ENCODE data around the gene EFCC1. TPM values are rescaled to one million over a fixed set of nuclear protein-coding genes. Genes with fewer than 3 reads are reported as not detected.

The EFCC1 gene
- total RNA-seq, 2 experiments from 2014 or later, result not detected

DNA sequence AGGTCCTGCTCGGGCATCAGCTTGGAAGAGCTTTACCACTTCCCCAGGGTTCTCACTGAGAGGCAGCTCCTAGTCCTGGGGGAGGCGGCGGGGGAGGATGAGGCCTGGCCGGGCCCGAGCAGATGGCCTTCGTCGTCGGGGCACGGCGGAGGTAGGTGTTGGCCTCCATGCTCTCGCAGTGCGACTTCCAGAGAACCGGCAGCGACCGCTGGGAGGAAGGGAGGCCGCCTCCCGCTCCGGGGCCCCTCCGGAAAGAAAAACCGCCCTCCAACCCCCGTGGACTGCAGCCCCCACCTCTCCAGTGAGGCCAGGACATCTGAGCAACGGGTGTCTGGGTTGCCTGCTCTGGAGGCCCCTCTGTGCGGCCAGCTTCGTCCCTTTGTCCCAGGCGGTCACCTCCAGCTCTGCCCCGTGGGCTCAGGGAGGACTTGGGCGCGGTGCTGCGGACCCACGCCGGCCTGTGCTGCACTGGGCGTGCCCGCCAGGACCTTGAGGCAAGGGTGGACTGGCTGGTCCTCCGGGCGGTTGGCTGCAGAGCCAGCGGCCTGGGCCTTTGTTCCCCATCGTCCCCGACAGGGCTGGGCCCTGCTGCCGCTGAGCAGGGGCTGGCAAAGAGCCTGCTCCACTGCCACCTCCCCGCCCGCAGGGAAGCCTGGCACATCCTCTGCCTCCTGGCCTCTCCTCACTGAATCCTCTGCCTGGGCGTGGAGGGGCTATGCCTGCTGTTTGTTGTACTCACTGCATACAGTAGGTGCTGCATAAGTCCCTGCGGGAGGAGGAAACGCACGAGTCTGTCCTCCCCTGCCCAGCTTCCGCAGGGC lies 45.8 kb downstream of the EFCC1 start:
- Histone ChIP-seq H3K79me2 (ENCODE audit: insufficient read depth, low read depth, low read length) (no peaks in the 10 kb centered on the region), H3K36me3 (ENCODE audit: insufficient read depth, low read length) (no peaks in the 10 kb centered on the region), H3K9me2 (ENCODE audit: insufficient read depth, low read length) (no peaks in the 10 kb centered on the region), H3K27ac (ENCODE audit: low read depth, low read length, poor library complexity, severe bottlenecking) (no peak overlapping the region), H3K4me3 (ENCODE audit: low read depth, low read length, poor library complexity, severe bottlenecking) (no peak overlapping the region), H3K4me2 (ENCODE audit: low read length) (no peak overlapping the region), H2AFZ (ENCODE audit: low read length) (no peak overlapping the region), H3K4me1 (ENCODE audit: insufficient read depth, low read length, poor library complexity, severe bottlenecking) (no peaks in the 10 kb centered on the region), H4K20me1 (ENCODE audit: insufficient read depth, low read length) (no peaks in the 10 kb centered on the region), H3K9me3 (ENCODE audit: low read length) (no peaks in the 10 kb centered on the region)
- no TSS peak for BruUV-seq (replicated peaks)
- TF ChIP-seq, protein P1, sequence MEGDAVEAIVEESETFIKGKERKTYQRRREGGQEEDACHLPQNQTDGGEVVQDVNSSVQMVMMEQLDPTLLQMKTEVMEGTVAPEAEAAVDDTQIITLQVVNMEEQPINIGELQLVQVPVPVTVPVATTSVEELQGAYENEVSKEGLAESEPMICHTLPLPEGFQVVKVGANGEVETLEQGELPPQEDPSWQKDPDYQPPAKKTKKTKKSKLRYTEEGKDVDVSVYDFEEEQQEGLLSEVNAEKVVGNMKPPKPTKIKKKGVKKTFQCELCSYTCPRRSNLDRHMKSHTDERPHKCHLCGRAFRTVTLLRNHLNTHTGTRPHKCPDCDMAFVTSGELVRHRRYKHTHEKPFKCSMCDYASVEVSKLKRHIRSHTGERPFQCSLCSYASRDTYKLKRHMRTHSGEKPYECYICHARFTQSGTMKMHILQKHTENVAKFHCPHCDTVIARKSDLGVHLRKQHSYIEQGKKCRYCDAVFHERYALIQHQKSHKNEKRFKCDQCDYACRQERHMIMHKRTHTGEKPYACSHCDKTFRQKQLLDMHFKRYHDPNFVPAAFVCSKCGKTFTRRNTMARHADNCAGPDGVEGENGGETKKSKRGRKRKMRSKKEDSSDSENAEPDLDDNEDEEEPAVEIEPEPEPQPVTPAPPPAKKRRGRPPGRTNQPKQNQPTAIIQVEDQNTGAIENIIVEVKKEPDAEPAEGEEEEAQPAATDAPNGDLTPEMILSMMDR (conservative IDR thresholded peaks at IDR 0.05; ENCODE audit: low read length), result no peak
- TF ChIP-seq EZH2phosphoT487 (IDR thresholded peaks at IDR 0.05; ENCODE audit: borderline replicate concordance, low read depth, low read length), result no peak
- no peak for DNase-seq (ENCODE audit: low spot score)
- ChIA-PET CTCF (ENCODE audit: unreplicated experiment) (no interaction called here), POLR2A (no interaction called here)
- intact Hi-C loops (cut with micrococcal nuclease; ENCODE audit: unreplicated experiment), result no loop called here

DNA sequence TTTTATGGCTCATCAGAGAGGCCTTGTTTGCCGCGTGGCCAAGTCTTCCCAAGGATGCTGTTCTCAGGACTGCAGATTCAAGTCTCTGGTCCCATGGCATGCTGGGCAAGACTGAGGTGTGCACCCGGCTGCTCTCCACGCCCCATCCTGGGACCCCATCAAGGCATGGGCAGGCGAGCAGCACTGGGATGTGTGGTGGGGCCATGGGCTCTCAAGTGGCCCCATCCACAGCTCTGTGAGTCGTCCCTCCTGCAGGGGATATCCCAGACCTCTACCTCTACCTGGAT lies 46.4 kb downstream of the EFCC1 start:
- DNase-seq (ENCODE audit: low spot score), result no peak
- TF ChIP-seq, protein P1 (conservative IDR thresholded peaks at IDR 0.05; ENCODE audit: low read length), result no peak
- no peak for TF ChIP-seq EZH2phosphoT487 (IDR thresholded peaks at IDR 0.05; ENCODE audit: borderline replicate concordance, low read depth, low read length)
- intact Hi-C loops (cut with micrococcal nuclease; ENCODE audit: unreplicated experiment), result no loop called here
- ChIA-PET CTCF (ENCODE audit: unreplicated experiment) (no interaction called here), POLR2A (no interaction called here)
- Histone ChIP-seq H2AFZ (ENCODE audit: low read length) (no peak overlapping the region), H3K79me2 (ENCODE audit: insufficient read depth, low read depth, low read length) (no peaks in the 10 kb centered on the region), H3K27ac (ENCODE audit: low read depth, low read length, poor library complexity, severe bottlenecking) (no peak overlapping the region), H3K9me3 (ENCODE audit: low read length) (no peaks in the 10 kb centered on the region), H3K9me2 (ENCODE audit: insufficient read depth, low read length) (no peaks in the 10 kb centered on the region), H3K4me2 (ENCODE audit: low read length) (no peak overlapping the region), H3K36me3 (ENCODE audit: insufficient read depth, low read length) (no peaks in the 10 kb centered on the region), H4K20me1 (ENCODE audit: insufficient read depth, low read length) (no peaks in the 10 kb centered on the region), H3K4me1 (ENCODE audit: insufficient read depth, low read length, poor library complexity, severe bottlenecking) (no peaks in the 10 kb centered on the region), H3K4me3 (ENCODE audit: low read depth, low read length, poor library complexity, severe bottlenecking) (no peak overlapping the region)
- BruUV-seq (replicated peaks), result no TSS peak

DNA sequence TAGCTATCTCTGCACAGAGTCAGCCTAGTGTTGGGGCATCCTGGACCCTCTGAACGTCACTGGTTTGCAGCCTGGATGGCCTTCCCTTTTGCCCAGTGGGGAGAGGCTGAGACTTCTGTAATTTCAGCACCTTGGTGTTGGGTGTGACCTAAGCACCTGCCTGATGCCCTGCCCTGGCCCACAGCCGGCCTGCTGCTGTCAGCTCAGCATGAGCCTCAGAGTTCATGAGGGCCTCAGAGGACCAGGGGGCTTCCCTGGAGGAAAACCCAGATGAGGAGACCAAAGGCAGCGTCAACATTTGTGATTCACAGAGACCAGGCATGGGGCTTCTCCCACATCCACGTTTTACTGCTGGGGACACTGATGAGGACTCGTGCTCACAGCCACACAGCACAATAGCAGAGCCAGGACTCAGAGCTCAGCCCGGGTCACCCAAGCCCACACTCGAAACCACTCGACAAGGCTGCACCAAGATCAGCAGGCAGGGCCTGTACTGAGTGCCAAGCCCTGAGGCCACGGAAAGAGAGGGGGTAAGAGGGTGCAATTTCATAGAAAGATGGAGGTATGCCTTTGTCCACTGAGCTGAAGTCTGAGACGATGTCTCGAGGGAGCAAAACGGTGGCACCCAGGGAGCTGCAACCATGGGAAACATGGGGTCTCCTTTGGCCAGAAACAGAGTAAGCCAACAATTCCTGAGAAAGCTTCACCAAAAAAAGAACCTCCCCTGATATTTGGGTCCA lies 49.6 kb downstream of the EFCC1 start:
- Histone ChIP-seq H3K9me3 (ENCODE audit: low read length) (no peaks in the 10 kb centered on the region), H3K4me2 (ENCODE audit: low read length) (no peak overlapping the region), H3K4me1 (ENCODE audit: insufficient read depth, low read length, poor library complexity, severe bottlenecking) (peaks cover 9% of the 10 kb centered on the region), H3K9me2 (ENCODE audit: insufficient read depth, low read length) (no peaks in the 10 kb centered on the region), H3K36me3 (ENCODE audit: insufficient read depth, low read length) (no peaks in the 10 kb centered on the region), H3K79me2 (ENCODE audit: insufficient read depth, low read depth, low read length) (no peaks in the 10 kb centered on the region), H4K20me1 (ENCODE audit: insufficient read depth, low read length) (no peaks in the 10 kb centered on the region), H2AFZ (ENCODE audit: low read length) (no peak overlapping the region), H3K27ac (ENCODE audit: low read depth, low read length, poor library complexity, severe bottlenecking) (no peak overlapping the region), H3K4me3 (ENCODE audit: low read depth, low read length, poor library complexity, severe bottlenecking) (no peak overlapping the region)
- CTCF ChIA-PET (ENCODE audit: unreplicated experiment), result interaction anchor here (0.7 kb wide), 1 partner anchor 194 kb away, joined by 3 read pairs; no protein-coding TSS in a partner anchor
- TF ChIP-seq, protein P1 (conservative IDR thresholded peaks at IDR 0.05; ENCODE audit: low read length), result no peak
- TF ChIP-seq EZH2phosphoT487 (IDR thresholded peaks at IDR 0.05; ENCODE audit: borderline replicate concordance, low read depth, low read length), result no peak
- POLR2A ChIA-PET, result no interaction called here
- intact Hi-C loops (cut with micrococcal nuclease; ENCODE audit: unreplicated experiment), result loop anchor here (5.0 kb wide), 2 partner anchors 78 to 277 kb away; no protein-coding TSS in a partner anchor
- no TSS peak for BruUV-seq (replicated peaks)
- DNase-seq (ENCODE audit: low spot score), result no peak

Data from OCI-LY7 (cell line).